KG1 (cell line): ENCODE measurements around the gene SPINT3.
"Not testable (repeated sequence)": the region's sequence is repeated elsewhere in the genome, so short reads cannot be mapped to it uniquely, and the experiment has no call there.

Source experiments
- DNase-seq: peaks from one replicate; lab custom pipeline; 2025; lab: John Stamatoyannopoulos, UW

Gene SPINT3

GRCh38 chr20:45502561-45502960 is 12.9 kb downstream of the SPINT3 start:
- no peak for DNase-seq

GRCh38 chr20:45501600-45501999 is 13.8 kb downstream of the SPINT3 start:
- DNase-seq = no peak

GRCh38 chr20:45500022-45500421 is 15.4 kb downstream of the SPINT3 start:
- DNase-seq = no peak

- no peak for DNase-seq
Measured at GRCh38 chr20:45497971-45498494, 17.4 kb downstream of the SPINT3 start.

GRCh38 chr20:45496166-45496565 is 19.3 kb downstream of the SPINT3 start:
- no peak for DNase-seq

- no peak for DNase-seq
Measured at GRCh38 chr20:45495501-45495941, 19.9 kb downstream of the SPINT3 start.

GRCh38 chr20:45489083-45489531 is 26.3 kb downstream of the SPINT3 start:
- DNase-seq = no peak

GRCh38 chr20:45487231-45487635 is 28.2 kb downstream of the SPINT3 start:
- DNase-seq = no peak

GRCh38 chr20:45485388-45485787 is 30.0 kb downstream of the SPINT3 start:
- DNase-seq = no peak

- no peak for DNase-seq
Measured at GRCh38 chr20:45484676-45485075, 30.7 kb downstream of the SPINT3 start.

- DNase-seq = no peak
Measured at GRCh38 chr20:45479822-45480221, 35.6 kb downstream of the SPINT3 start.

GRCh38 chr20:45477530-45478148 is 37.8 kb downstream of the SPINT3 start:
- not testable (repeated sequence) for DNase-seq

- not testable (repeated sequence) for DNase-seq
Measured at GRCh38 chr20:45472286-45472685, 43.1 kb downstream of the SPINT3 start.

GRCh38 chr20:45470937-45471336 is 44.5 kb downstream of the SPINT3 start:
- DNase-seq = no peak

- no peak for DNase-seq
Measured at GRCh38 chr20:45470262-45470931, 45.0 kb downstream of the SPINT3 start.

GRCh38 chr20:45469336-45470261 is 45.8 kb downstream of the SPINT3 start, which contains the start of gene WFDC2:
TSS of gene WFDC2 (plus strand) at chr20:45469753. CDS start at chr20:45469782, 29 bp downstream.
- DNase-seq = no peak

- DNase-seq = no peak
Measured at GRCh38 chr20:45467861-45468260, 47.6 kb downstream of the SPINT3 start.

- no peak for DNase-seq
Measured at GRCh38 chr20:45467172-45467571, 48.2 kb downstream of the SPINT3 start.

- DNase-seq = no peak
Measured at GRCh38 chr20:45465491-45466266, 49.7 kb downstream of the SPINT3 start.

GRCh38 chr20:45463709-45464108 is 51.7 kb downstream of the SPINT3 start:
- DNase-seq = no peak

- DNase-seq = no peak
Measured at GRCh38 chr20:45462711-45463509, 52.5 kb downstream of the SPINT3 start.
